Neural progenitor cell (in vitro differentiated cells): ENCODE results near the gene SMARCAL1. TPM values are rescaled to one million over a fixed set of nuclear protein-coding genes. Genes with fewer than 3 reads are reported as not detected.

Experiments
- DNase-seq: peaks from one replicate; pipeline ENCODE4 v3.0.0-alpha.2; 2016; ENCODE audit warnings: low spot score
- H2AFZ ChIP-seq: fragments of 200-600 bp; sonication (generic); replicated peaks from 2 replicates; pipeline ENCODE4 v1.6.1; 2016; ENCODE audit warnings: antibody characterized with exemption
- H3F3A ChIP-seq: fragments of 200-600 bp; sonication (generic); 2 replicates; pipeline ENCODE4 v1.6.1; 2016; ENCODE audit warnings: antibody characterized with exemption, low read depth
- H3K27ac ChIP-seq: fragments of 200-600 bp; sonication (generic); 2 replicates; pipeline ENCODE4 v1.5.1; 2016; ENCODE audit warnings: mild to moderate bottlenecking
- H3K27me3 ChIP-seq: fragments of 200-600 bp; sonication (generic); 2 replicates; pipeline ENCODE4 v1.6.1; 2016; ENCODE audit warnings: mild to moderate bottlenecking, moderate library complexity
- H3K36me3 ChIP-seq: fragments of 200-600 bp; sonication (generic); 2 replicates; pipeline ENCODE4 v1.5.1; 2016
- H3K4me1 ChIP-seq: fragments of 200-600 bp; sonication (generic); 2 replicates; pipeline ENCODE4 v1.6.1; 2016; ENCODE audit warnings: mixed run types
- H3K4me2 ChIP-seq: fragments of 200-600 bp; sonication (generic); 2 replicates; pipeline ENCODE4 v1.6.1; 2016
- H3K4me3 ChIP-seq: fragments of 200-600 bp; sonication (generic); 2 replicates; pipeline ENCODE4 v1.5.1; 2016
- H3K79me2 ChIP-seq: fragments of 200-600 bp; sonication (generic); 2 replicates; pipeline ENCODE4 v1.6.1; 2016; ENCODE audit warnings: low read depth
- H3K9ac ChIP-seq: fragments of 200-600 bp; sonication (generic); 2 replicates; pipeline ENCODE4 v1.6.1; 2016
- H3K9me3 ChIP-seq: fragments of 200-600 bp; sonication (generic); 2 replicates; pipeline ENCODE4 v1.5.1; 2016; ENCODE audit warnings: low read depth
- H4K20me1 ChIP-seq: fragments of 200-600 bp; sonication (generic); 2 replicates; pipeline ENCODE4 v1.6.1; 2016; ENCODE audit warnings: low read depth
- H3K27ac Mint-ChIP-seq: 3 replicates; pipeline ENCODE4 v1.8.0; 2021; ENCODE audit warnings: mixed read lengths
- H3K27me3 Mint-ChIP-seq: 2 replicates; pipeline ENCODE4 v1.8.0; 2022; ENCODE audit warnings: low read depth, mild to moderate bottlenecking, inconsistent platforms, moderate library complexity, mixed read lengths; ENCODE audit not compliant: insufficient read depth
- H3K36me3 Mint-ChIP-seq: 3 replicates; pipeline ENCODE4 v1.8.0; 2021; ENCODE audit warnings: mixed read lengths
- H3K4me1 Mint-ChIP-seq: 3 replicates; pipeline ENCODE4 v1.8.0; 2021; ENCODE audit warnings: mixed read lengths
- H3K4me3 Mint-ChIP-seq: 3 replicates; pipeline ENCODE4 v1.8.0; 2021; ENCODE audit warnings: mild to moderate bottlenecking, moderate library complexity, mixed read lengths
- H3K9me3 Mint-ChIP-seq: 3 replicates; pipeline ENCODE4 v1.8.0; 2020; ENCODE audit warnings: mixed read lengths
- EZH2 ChIP-seq: fragments of 200-600 bp; sonication (generic); IDR thresholded peaks from 2 replicates; pipeline ENCODE4 v1.6.1; 2017; ENCODE audit warnings: antibody characterized with exemption, mild to moderate bottlenecking, moderate library complexity
- EZH2phosphoT487 ChIP-seq: fragments of 200-600 bp; sonication (generic); IDR thresholded peaks from 2 replicates; pipeline ENCODE4 v1.6.1; 2017; ENCODE audit warnings: antibody characterized with exemption
- total RNA-seq: library from RNA; depleted of rRNA; stranded (reverse); fragments of >200 nt; gene quantifications from 2 replicates; pipeline ENCODE4 v1.2.3, GENCODE V29; 2015; ENCODE audit warnings: low replicate concordance
- TF ChIP-seq, protein P1 (sequence below): fragments of 200-600 bp; sonication (generic); IDR thresholded peaks from 2 replicates; pipeline ENCODE4 v1.5.1; 2017; ENCODE audit warnings: antibody characterized with exemption, mild to moderate bottlenecking

The SMARCAL1 gene
- total RNA-seq, 1 donor from 2014 or later, result 21.9 TPM

DNA sequence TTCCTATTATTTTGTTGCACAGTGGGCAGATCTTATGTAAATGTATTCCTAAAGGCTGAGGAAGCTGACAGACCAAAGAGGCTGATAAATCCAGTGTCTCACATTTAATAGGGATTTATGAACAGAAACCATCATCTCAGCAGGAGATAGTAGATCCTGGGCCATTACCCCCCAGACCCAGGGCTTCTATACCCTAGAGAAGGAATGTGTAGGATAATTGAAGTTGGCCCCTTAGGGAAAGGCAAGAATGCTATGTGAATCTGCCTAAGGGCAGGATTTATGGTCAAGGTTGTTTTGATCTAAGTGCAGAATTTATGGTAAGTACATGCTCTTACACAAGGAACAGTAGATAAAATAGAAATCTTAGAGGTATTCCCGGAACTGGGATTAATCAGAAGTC lies 115.3 kb downstream of the SMARCAL1 start:
- Mint-ChIP-seq H3K36me3 (peaks cover 6% of the 10 kb centered on the region), H3K4me1 (peaks cover 23% of the 10 kb centered on the region), H3K27ac (no peak overlapping the region), H3K27me3 (peaks cover 2% of the 10 kb centered on the region), H3K9me3 (peaks cover 2% of the 10 kb centered on the region), H3K4me3 (no peak overlapping the region)
- H3K4me2 ChIP-seq, result no peak overlapping the region
- H3K4me3 ChIP-seq, result no peak overlapping the region
- no peaks in the 10 kb centered on the region for H4K20me1 ChIP-seq
- no peaks in the 10 kb centered on the region for H3K9me3 ChIP-seq
- H3K4me1 ChIP-seq, result peaks cover 4% of the 10 kb centered on the region
- no peak for DNase-seq
- no peak overlapping the region for H3K27ac ChIP-seq
- H2AFZ ChIP-seq, result no peak overlapping the region
- H3K79me2 ChIP-seq, result no peaks in the 10 kb centered on the region
- H3K27me3 ChIP-seq, result no peaks in the 10 kb centered on the region
- no peaks in the 10 kb centered on the region for H3K36me3 ChIP-seq
- H3K9ac ChIP-seq, result no peak overlapping the region
- H3F3A ChIP-seq, result no peaks in the 10 kb centered on the region
- TF ChIP-seq EZH2 (no peak), EZH2phosphoT487 (no peak)
- TF ChIP-seq, protein P1, sequence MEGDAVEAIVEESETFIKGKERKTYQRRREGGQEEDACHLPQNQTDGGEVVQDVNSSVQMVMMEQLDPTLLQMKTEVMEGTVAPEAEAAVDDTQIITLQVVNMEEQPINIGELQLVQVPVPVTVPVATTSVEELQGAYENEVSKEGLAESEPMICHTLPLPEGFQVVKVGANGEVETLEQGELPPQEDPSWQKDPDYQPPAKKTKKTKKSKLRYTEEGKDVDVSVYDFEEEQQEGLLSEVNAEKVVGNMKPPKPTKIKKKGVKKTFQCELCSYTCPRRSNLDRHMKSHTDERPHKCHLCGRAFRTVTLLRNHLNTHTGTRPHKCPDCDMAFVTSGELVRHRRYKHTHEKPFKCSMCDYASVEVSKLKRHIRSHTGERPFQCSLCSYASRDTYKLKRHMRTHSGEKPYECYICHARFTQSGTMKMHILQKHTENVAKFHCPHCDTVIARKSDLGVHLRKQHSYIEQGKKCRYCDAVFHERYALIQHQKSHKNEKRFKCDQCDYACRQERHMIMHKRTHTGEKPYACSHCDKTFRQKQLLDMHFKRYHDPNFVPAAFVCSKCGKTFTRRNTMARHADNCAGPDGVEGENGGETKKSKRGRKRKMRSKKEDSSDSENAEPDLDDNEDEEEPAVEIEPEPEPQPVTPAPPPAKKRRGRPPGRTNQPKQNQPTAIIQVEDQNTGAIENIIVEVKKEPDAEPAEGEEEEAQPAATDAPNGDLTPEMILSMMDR, result no peak

- TF ChIP-seq EZH2 (no peak), EZH2phosphoT487 (no peak)
- TF ChIP-seq, protein P1, result no peak
- Histone ChIP-seq H3K9ac (no peak overlapping the region), H3K4me3 (no peak overlapping the region), H3F3A (peaks cover 12% of the 10 kb centered on the region), H3K79me2 (no peaks in the 10 kb centered on the region), H3K4me2 (no peak overlapping the region), H4K20me1 (no peaks in the 10 kb centered on the region), H3K4me1 (peaks cover 27% of the 10 kb centered on the region), H3K27ac (no peak overlapping the region), H3K9me3 (no peaks in the 10 kb centered on the region), H2AFZ (no peak overlapping the region), H3K27me3 (no peaks in the 10 kb centered on the region), H3K36me3 (no peaks in the 10 kb centered on the region)
- DNase-seq, result no peak
- no peaks in the 10 kb centered on the region for H3K36me3 Mint-ChIP-seq
- peaks cover 4% of the 10 kb centered on the region for H3K27me3 Mint-ChIP-seq
- H3K4me1 Mint-ChIP-seq, result peaks cover 40% of the 10 kb centered on the region
- no peaks in the 10 kb centered on the region for H3K9me3 Mint-ChIP-seq
- H3K4me3 Mint-ChIP-seq, result no peak overlapping the region
- no peak overlapping the region for H3K27ac Mint-ChIP-seq
Observed at GRCh38 chr2:216532562-216532961, 120.3 kb downstream of the SMARCAL1 start.

Other genes with a start within 250 kb of the SMARCAL1 start
- 0.26 and 0.46 TPM in 2 replicates for gene MARCHF4, start 40.0 kb upstream of the SMARCAL1 start, total RNA-seq
- gene RPL37A, start 86.4 kb downstream of the SMARCAL1 start, total RNA-seq, result 1,730 and 1,918 TPM in 2 replicates
- 371 and 935 TPM in 2 replicates for gene IGFBP2, start 220.9 kb downstream of the SMARCAL1 start, total RNA-seq